ENCODE measurements around the gene EEF1AKMT2.

DNA sequence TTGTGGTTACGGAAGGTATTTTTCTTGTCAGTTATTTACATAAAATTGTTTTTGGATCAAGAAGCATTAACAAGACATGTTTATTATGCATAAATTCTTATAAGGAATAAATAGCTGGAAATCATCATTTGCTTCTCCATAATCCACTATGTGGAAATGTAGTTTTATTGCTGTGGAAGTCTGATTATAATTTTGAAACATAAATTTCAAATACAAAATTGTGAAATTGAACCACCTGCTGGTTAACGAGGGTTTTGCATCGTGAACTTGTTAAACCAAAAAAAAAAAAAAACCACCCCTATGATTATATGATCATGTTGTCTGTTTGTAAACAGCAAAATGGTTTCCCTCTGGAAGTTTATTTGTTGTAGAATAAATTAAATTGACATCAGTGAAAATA, 35.8 kb upstream of the EEF1AKMT2 start:
- TF ChIP-seq, protein P1, sequence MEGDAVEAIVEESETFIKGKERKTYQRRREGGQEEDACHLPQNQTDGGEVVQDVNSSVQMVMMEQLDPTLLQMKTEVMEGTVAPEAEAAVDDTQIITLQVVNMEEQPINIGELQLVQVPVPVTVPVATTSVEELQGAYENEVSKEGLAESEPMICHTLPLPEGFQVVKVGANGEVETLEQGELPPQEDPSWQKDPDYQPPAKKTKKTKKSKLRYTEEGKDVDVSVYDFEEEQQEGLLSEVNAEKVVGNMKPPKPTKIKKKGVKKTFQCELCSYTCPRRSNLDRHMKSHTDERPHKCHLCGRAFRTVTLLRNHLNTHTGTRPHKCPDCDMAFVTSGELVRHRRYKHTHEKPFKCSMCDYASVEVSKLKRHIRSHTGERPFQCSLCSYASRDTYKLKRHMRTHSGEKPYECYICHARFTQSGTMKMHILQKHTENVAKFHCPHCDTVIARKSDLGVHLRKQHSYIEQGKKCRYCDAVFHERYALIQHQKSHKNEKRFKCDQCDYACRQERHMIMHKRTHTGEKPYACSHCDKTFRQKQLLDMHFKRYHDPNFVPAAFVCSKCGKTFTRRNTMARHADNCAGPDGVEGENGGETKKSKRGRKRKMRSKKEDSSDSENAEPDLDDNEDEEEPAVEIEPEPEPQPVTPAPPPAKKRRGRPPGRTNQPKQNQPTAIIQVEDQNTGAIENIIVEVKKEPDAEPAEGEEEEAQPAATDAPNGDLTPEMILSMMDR (IDR thresholded peaks at IDR 0.05; ENCODE audit: insufficient read depth, low read depth, low read length): peak; percentile 46
- TF ChIP-seq EZH2 (IDR thresholded peaks at IDR 0.05; ENCODE audit: insufficient read depth, low read length): no peak
